Measurements from ENCODE around the gene TMEM163. TPM values are rescaled to one million over a fixed set of nuclear protein-coding genes. Genes with fewer than 3 reads are reported as not detected.

TMEM163 gene
- total and polyA plus RNA-seq, 2 donors (not counting 3 experiments of a cell fraction or from before 2014, with no cell fraction given): 1.0 to 2.8 TPM

DNA sequence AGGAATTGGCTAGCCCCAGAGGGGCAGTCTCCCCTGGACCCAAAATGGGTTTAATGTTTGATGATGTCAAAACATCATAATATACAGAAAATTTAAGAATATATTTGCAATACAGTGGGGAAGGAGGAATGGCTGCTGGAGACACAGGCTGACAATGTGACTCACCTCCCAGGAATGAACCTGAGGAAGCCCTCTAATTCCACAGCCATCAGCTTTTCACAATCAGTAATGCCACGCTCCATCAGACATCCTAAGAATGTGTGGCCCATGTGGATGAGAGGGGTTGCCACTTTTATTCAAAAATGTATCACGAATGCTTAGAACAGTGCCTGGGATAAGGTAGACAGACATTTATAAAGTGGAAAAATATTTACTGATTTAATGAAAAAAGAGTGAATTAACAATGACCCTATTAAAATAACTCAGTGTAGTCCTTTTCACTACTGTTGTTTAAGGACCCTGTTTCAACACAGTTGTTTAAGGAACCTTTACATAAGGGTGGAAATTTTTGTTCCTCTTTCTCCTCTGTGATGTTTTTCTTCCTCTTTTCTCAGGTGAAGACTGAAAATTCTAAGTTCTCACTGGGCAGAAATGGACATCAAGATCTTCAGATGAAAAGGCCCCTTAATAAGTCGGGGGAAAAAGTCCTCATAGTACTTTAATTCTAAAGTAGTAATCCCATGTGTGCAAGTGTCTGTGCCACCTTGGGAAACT lies 17.5 kb upstream of the TMEM163 start:
- no peaks in the 10 kb centered on the region for H4K20me1 ChIP-seq (replicated peaks; ENCODE audit: control insufficient read depth, extremely low read depth, insufficient read depth, low read length)
- peak overlapping the region; percentile 10 for H3K4me2 ChIP-seq (ENCODE audit: insufficient read depth, low read length)
- POLR2A ChIA-PET: no interaction called here
- H3K9me1 ChIP-seq (replicated peaks; ENCODE audit: control insufficient read depth, extremely low read depth, insufficient read depth, low read length): no peaks in the 10 kb centered on the region
- H3K27me3 ChIP-seq (ENCODE audit: control insufficient read depth in 2 of 2, insufficient read depth in 2 of 2, low read length in 2 of 2): no peaks in the 10 kb centered on the region
- DNase-seq (ENCODE audit: low read depth, low spot score) (peak; percentile 80), FAIRE-seq (peak; percentile 99)
- H3K36me3 ChIP-seq (ENCODE audit: control insufficient read depth in 2 of 2, extremely low read depth in 1 of 2, insufficient read depth in 2 of 2, low read length in 2 of 2): no peaks in the 10 kb centered on the region
- BruUV-seq (replicated peaks): no TSS peak
- no peak overlapping the region for H3K4me3 ChIP-seq (replicated peaks in 1 of 3; ENCODE audit: insufficient read depth in 1 of 3, low read depth in 1 of 3, low read length in 3 of 3)
- TF ChIP-seq POLR2AphosphoS5 (IDR thresholded peaks at IDR 0.05; ENCODE audit: insufficient read depth, low read depth, low read length): peak; percentile 81
- TF ChIP-seq EZH2 (IDR thresholded peaks at IDR 0.05; ENCODE audit: borderline replicate concordance, low read depth, low read length, severe bottlenecking): no peak
- peak; percentile 26 for TF ChIP-seq MYC (IDR thresholded peaks at IDR 0.05; ENCODE audit: low read depth, low read length)
- TF ChIP-seq MAX (IDR thresholded peaks at IDR 0.05; ENCODE audit: insufficient read depth, insufficient read length): no peak
- TF ChIP-seq CTCF (IDR thresholded peaks at IDR 0.05; ENCODE audit: extremely low read depth in 1 of 2, insufficient read depth in 1 of 2, low read depth in 1 of 2, low read length in 2 of 2): no peak
- TF ChIP-seq JUN (IDR thresholded peaks at IDR 0.05; ENCODE audit: borderline replicate concordance, insufficient read depth, insufficient read length, low read depth): peak; percentile 82
- TF ChIP-seq GATA2 (IDR thresholded peaks at IDR 0.05; ENCODE audit: insufficient read depth, insufficient read length, low read depth, low read length): peak; percentile 80
- peak; percentile 41 for TF ChIP-seq POLR2A (IDR thresholded peaks at IDR 0.05; ENCODE audit: low read depth, low read length)
- peak; percentile 91 for TF ChIP-seq FOS (IDR thresholded peaks at IDR 0.05; ENCODE audit: borderline replicate concordance, insufficient read depth, low read length)
- H2AFZ ChIP-seq (ENCODE audit: low read depth, low read length): no peak overlapping the region
- no peaks in the 10 kb centered on the region for H3K9me3 ChIP-seq (replicated peaks; ENCODE audit: control insufficient read depth, insufficient read depth, low read length)
- H3K9ac ChIP-seq (replicated peaks; ENCODE audit: extremely low read depth, insufficient read depth, low read length): peak overlapping the region; percentile 13
- peaks cover 29% of the 10 kb centered on the region for H3K4me1 ChIP-seq (ENCODE audit: control insufficient read depth, extremely low read depth, insufficient read depth, low read length)
- intact Hi-C loops (cut with micrococcal nuclease): loop anchor here (1.0 kb wide), 1 partner anchor 53 kb away; no protein-coding TSS in a partner anchor
- H3K79me2 ChIP-seq (ENCODE audit: control insufficient read depth, insufficient read depth, low read length): no peaks in the 10 kb centered on the region
- CTCF ChIA-PET: interaction anchor here (0.6 kb wide), 1 partner anchor 54 kb away, joined by 3 read pairs; no protein-coding TSS in a partner anchor
- dilution Hi-C loops (cut with MboI; ENCODE audit: extremely low pct_ligation_motif_present, low sequenced_read_pairs): no loop called here
- peak overlapping the region; percentile 37 for H3K27ac ChIP-seq (ENCODE audit: insufficient read depth, low read depth, low read length)
